HCT116 (cell line): ENCODE measurements around the gene GLCE. TPM values are rescaled to one million over a fixed set of nuclear protein-coding genes. Genes with fewer than 3 reads are reported as not detected.

Source experiments
- ATAC-seq: fragments of 200-7000 bp; cut with Tn5 transposase; 2 replicates; pipeline ENCODE4 v1.9.1; 2020; ENCODE audit warnings: mild to moderate bottlenecking, moderate library complexity
- BruUV-seq: library from RNA; stranded (reverse); fragments of 400-500 nt; replicated peaks from 2 replicates; lab custom pipeline; 2021; lab: Mats Ljungman, UMichigan
- CTCF ChIA-PET: fragments of 300-600 bp; sonication (Branson Sonifier 250); formaldehyde crosslinking; loops from one replicate; lab custom pipeline; 2021; ENCODE audit warnings: antibody characterized with exemption; lab: Charles Lee
- POLR2A ChIA-PET: fragments of 300-600, 350-600 bp; sonication (Branson Sonifier 250); formaldehyde crosslinking; loops from one replicate; lab custom pipeline; 2021; ENCODE audit warnings: antibody characterized with exemption; lab: Charles Lee
- RAD21 ChIA-PET, 2 experiments: fragments of 300-600 bp; sonication (Branson Sonifier 250); formaldehyde crosslinking; loops; one replicate each; lab custom pipeline; 2023; ENCODE audit warnings: low total read pairs in 2 of 2; ENCODE audit not compliant: uncharacterized antibody in 2 of 2, unreplicated experiment in 2 of 2, low non-redundant PET in 1 of 2; lab: Charles Lee
- DNase-seq: peaks from one replicate; pipeline ENCODE4 v3.0.0-alpha.2; 2010; ENCODE audit warnings: low read depth, low spot score
- H2AFZ ChIP-seq: fragments of 200-600 bp; shearing (Covaris generic), sonication (generic); 2 replicates; pipeline ENCODE4 v1.6.1; 2017; ENCODE audit warnings: low read depth, mixed run types, mixed read lengths, antibody characterized with exemption, low read length; ENCODE audit not compliant: poor library complexity, severe bottlenecking
- H3K27ac ChIP-seq: 2 replicates; pipeline ENCODE4 v1.5.1; 2012; ENCODE audit warnings: low read depth, low read length
- H3K27me3 ChIP-seq: fragments of 200-600 bp; sonication (generic); 2 replicates; pipeline ENCODE4 v1.6.1; 2016; ENCODE audit warnings: mixed run types, low read length, mixed read lengths; ENCODE audit not compliant: insufficient read depth
- H3K36me3 ChIP-seq, 2 experiments: fragments of 200-500 bp in 1 of 2; fragments of 200-600 bp in 1 of 2; sonication (Bioruptor generic) in 1 of 2; sonication (generic) in 1 of 2; 2 replicates each; pipeline versions ENCODE4 v1.5.1 to v1.6.1; 2014 to 2016; ENCODE audit warnings: low read length in 2 of 2, inconsistent platforms in 1 of 2, mixed read lengths in 1 of 2, mixed run types in 1 of 2; ENCODE audit not compliant: insufficient read depth in 2 of 2, control insufficient read depth in 1 of 2
- H3K4me1 ChIP-seq, 2 experiments: fragments of 200-600 bp in 1 of 2; sonication (generic) in 1 of 2; 2 replicates each; pipeline versions ENCODE4 v1.5.1 to v1.6.1; 2012 to 2017; ENCODE audit warnings: low read length in 2 of 2, inconsistent platforms in 1 of 2, mild to moderate bottlenecking in 1 of 2, mixed read lengths in 1 of 2, mixed run types in 1 of 2, moderate library complexity in 1 of 2; ENCODE audit not compliant: insufficient read depth in 2 of 2, control insufficient read depth in 1 of 2
- H3K4me2 ChIP-seq: fragments of 200-600 bp; sonication (generic); 2 replicates; pipeline ENCODE4 v1.6.1; 2017; ENCODE audit warnings: mixed run types, low read length, mixed read lengths
- H3K4me3 ChIP-seq, 2 experiments: fragments of 200-600 bp in 1 of 2; sonication (generic) in 1 of 2; replicated peaks in 1 of 2; 2 replicates each; pipeline ENCODE4 v1.5.1; 2011 to 2016; ENCODE audit warnings: low read length in 2 of 2, control low read depth in 1 of 2, low read depth in 1 of 2, mild to moderate bottlenecking in 1 of 2, mixed read lengths in 1 of 2, mixed run types in 1 of 2
- H3K79me2 ChIP-seq: fragments of 200-600 bp; sonication (generic); 2 replicates; pipeline ENCODE4 v1.6.1; 2017; ENCODE audit warnings: mild to moderate bottlenecking, mixed run types, low read length, moderate library complexity, mixed read lengths; ENCODE audit not compliant: insufficient read depth
- H3K9ac ChIP-seq: fragments of 200-600 bp; sonication (generic); 2 replicates; pipeline ENCODE4 v1.6.1; 2016; ENCODE audit warnings: low read length, mixed read lengths
- H3K9me2 ChIP-seq: fragments of 200-600 bp; sonication (generic), shearing (Covaris generic); 2 replicates; pipeline ENCODE4 v1.6.1; 2017; ENCODE audit warnings: mixed run types, mild to moderate bottlenecking, moderate library complexity; ENCODE audit not compliant: insufficient read depth
- H3K9me3 ChIP-seq, 2 experiments: fragments of 200-500 bp in 1 of 2; fragments of 200-600 bp in 1 of 2; sonication (Bioruptor generic) in 1 of 2; sonication (generic) in 1 of 2; 2 replicates each; pipeline ENCODE4 v1.6.1; 2014 to 2017; ENCODE audit warnings: low read length in 2 of 2, mixed read lengths in 2 of 2, inconsistent platforms in 1 of 2, low read depth in 1 of 2, mild to moderate bottlenecking in 1 of 2, mixed run types in 1 of 2, moderate library complexity in 1 of 2; ENCODE audit not compliant: control insufficient read depth in 1 of 2, insufficient read depth in 1 of 2
- H4K20me1 ChIP-seq: fragments of 200-600 bp; sonication (generic), shearing (Covaris generic); 2 replicates; pipeline ENCODE4 v1.6.1; 2017; ENCODE audit warnings: mixed run types, mild to moderate bottlenecking, moderate library complexity; ENCODE audit not compliant: insufficient read depth
- EGR1 ChIP-seq: IDR thresholded peaks from 2 replicates; pipeline ENCODE4 v1.6.1; 2012; ENCODE audit warnings: low read depth
- EZH2 ChIP-seq: fragments of 200-600 bp; sonication (generic); IDR thresholded peaks from 2 replicates; pipeline ENCODE4 v1.6.1; 2017; ENCODE audit warnings: antibody characterized with exemption, mixed run types
- FOSL1 ChIP-seq: IDR thresholded peaks from 2 replicates; pipeline ENCODE4 v1.6.1; 2012; ENCODE audit warnings: low read depth
- JUND ChIP-seq: IDR thresholded peaks from 2 replicates; pipeline ENCODE4 v1.6.1; 2012
- POLR2A ChIP-seq: IDR thresholded peaks from 2 replicates; pipeline ENCODE4 v1.7.0; 2011; ENCODE audit warnings: borderline replicate concordance; ENCODE audit not compliant: insufficient read depth, insufficient read length; ENCODE audit errors: extremely low read depth
- POLR2AphosphoS5 ChIP-seq: IDR thresholded peaks from 2 replicates; pipeline ENCODE4 v1.6.1; 2011; ENCODE audit warnings: mild to moderate bottlenecking, low read depth, low read length, moderate library complexity
- RAD21 ChIP-seq: IDR thresholded peaks from 2 replicates; pipeline ENCODE4 v1.6.1; 2012; ENCODE audit warnings: low read depth, mild to moderate bottlenecking
- TCF7L2 ChIP-seq: IDR thresholded peaks from 2 replicates; pipeline ENCODE4 v1.7.0; 2011; ENCODE audit warnings: borderline replicate concordance, inconsistent platforms; ENCODE audit not compliant: insufficient read depth, insufficient read length; ENCODE audit errors: extremely low read depth
- YY1 ChIP-seq: IDR thresholded peaks from 2 replicates; pipeline ENCODE4 v1.6.1; 2011; ENCODE audit warnings: low read length, low read depth, moderate library complexity, mild to moderate bottlenecking; ENCODE audit not compliant: insufficient replicate concordance; ENCODE audit errors: extremely low read depth
- ZNF274 ChIP-seq: fragments of 200-500 bp; sonication (Bioruptor generic); IDR thresholded peaks from 2 replicates; pipeline ENCODE4 v1.6.1; 2014; ENCODE audit warnings: mild to moderate bottlenecking, low read depth, low read length, inconsistent platforms
- intact Hi-C: fragments of 100-400 bp; cut with micrococcal nuclease; formaldehyde crosslinking; loops from 2 replicates; pipeline ENCODE4 v1.10.0; 2022
- total RNA-seq: library from RNA; stranded (reverse); gene quantifications from one replicate; pipeline ENCODE4 v1.2.1, GENCODE V29; 2021; ENCODE audit not compliant: unreplicated experiment
- TF ChIP-seq, protein P1 (sequence below): IDR thresholded peaks from 2 replicates; pipeline ENCODE4 v1.6.1; 2012; ENCODE audit warnings: low read depth

GLCE gene
- total RNA-seq, 1 experiment from 2014 or later = 22.2 TPM

DNA sequence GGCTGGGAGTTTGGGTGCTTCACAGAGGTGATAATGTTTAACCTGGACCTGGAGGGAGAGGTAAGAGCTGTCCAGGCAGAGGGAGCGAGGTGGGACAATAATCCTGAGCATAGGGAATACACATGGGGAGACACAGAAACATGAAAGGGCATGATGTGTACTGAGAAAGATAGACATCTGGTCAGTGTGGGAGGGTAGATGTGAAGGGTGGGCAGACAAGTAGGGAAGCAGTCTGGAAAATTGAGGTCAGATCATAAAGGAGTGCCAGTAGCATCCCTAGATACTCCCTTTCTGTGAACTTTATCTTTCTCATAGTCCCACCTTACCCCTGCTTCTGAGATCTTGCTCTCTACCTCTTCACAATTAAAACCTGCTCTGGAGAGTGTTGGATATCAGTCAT is 12.0 kb upstream of the GLCE start:
- Histone ChIP-seq H2AFZ (no peak overlapping the region), H3K4me2 (no peak overlapping the region), H3K9me3 (no peaks in the 10 kb centered on the region), H3K9ac (no peak overlapping the region), H3K27me3 (peaks cover 44% of the 10 kb centered on the region; the same call in 1 of the 2 replicates), H3K4me3 (no peak overlapping the region), H3K36me3 (no peaks in the 10 kb centered on the region), H3K79me2 (no peaks in the 10 kb centered on the region), H3K9me2 (no peaks in the 10 kb centered on the region), H4K20me1 (no peaks in the 10 kb centered on the region), H3K27ac (no peak overlapping the region), H3K4me1 (no peaks in the 10 kb centered on the region)
- ChIA-PET POLR2A (interaction anchor here (2.8 kb wide), 1 partner anchor 12 kb away, joined by 6 read pairs; the partner anchor contains the start of gene GLCE), RAD21 (no interaction called here), CTCF (no interaction called here)
- ATAC-seq = no peak
- intact Hi-C loops = no loop called here
- TF ChIP-seq YY1 (no peak), ZNF274 (no peak), JUND (no peak), POLR2AphosphoS5 (no peak), TCF7L2 (no peak), RAD21 (no peak), POLR2A (no peak)
- no peak for DNase-seq
- BruUV-seq = no TSS peak

- H3K79me2 ChIP-seq = no peaks in the 10 kb centered on the region
- no TSS peak for BruUV-seq
- ChIA-PET RAD21 (no interaction called here), POLR2A (interaction anchor here (2.8 kb wide), 1 partner anchor 11 kb away, joined by 6 read pairs; the partner anchor contains the start of gene GLCE), CTCF (no interaction called here)
- DNase-seq = no peak
- ATAC-seq = no peak
- H3K9ac ChIP-seq = no peak overlapping the region
- intact Hi-C loops = no loop called here
- H3K4me3 ChIP-seq = no peak overlapping the region
- no peaks in the 10 kb centered on the region for H3K4me1 ChIP-seq
- H3K9me3 ChIP-seq = no peaks in the 10 kb centered on the region
- no peak overlapping the region for H3K4me2 ChIP-seq
- H3K27ac ChIP-seq = no peak overlapping the region
- peaks cover 44% of the 10 kb centered on the region; the same call in 1 of the 2 replicates for H3K27me3 ChIP-seq
- no peaks in the 10 kb centered on the region for H3K36me3 ChIP-seq
- TF ChIP-seq, protein P1, sequence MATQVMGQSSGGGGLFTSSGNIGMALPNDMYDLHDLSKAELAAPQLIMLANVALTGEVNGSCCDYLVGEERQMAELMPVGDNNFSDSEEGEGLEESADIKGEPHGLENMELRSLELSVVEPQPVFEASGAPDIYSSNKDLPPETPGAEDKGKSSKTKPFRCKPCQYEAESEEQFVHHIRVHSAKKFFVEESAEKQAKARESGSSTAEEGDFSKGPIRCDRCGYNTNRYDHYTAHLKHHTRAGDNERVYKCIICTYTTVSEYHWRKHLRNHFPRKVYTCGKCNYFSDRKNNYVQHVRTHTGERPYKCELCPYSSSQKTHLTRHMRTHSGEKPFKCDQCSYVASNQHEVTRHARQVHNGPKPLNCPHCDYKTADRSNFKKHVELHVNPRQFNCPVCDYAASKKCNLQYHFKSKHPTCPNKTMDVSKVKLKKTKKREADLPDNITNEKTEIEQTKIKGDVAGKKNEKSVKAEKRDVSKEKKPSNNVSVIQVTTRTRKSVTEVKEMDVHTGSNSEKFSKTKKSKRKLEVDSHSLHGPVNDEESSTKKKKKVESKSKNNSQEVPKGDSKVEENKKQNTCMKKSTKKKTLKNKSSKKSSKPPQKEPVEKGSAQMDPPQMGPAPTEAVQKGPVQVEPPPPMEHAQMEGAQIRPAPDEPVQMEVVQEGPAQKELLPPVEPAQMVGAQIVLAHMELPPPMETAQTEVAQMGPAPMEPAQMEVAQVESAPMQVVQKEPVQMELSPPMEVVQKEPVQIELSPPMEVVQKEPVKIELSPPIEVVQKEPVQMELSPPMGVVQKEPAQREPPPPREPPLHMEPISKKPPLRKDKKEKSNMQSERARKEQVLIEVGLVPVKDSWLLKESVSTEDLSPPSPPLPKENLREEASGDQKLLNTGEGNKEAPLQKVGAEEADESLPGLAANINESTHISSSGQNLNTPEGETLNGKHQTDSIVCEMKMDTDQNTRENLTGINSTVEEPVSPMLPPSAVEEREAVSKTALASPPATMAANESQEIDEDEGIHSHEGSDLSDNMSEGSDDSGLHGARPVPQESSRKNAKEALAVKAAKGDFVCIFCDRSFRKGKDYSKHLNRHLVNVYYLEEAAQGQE = no peak
- TF ChIP-seq FOSL1 (no peak), EGR1 (no peak), EZH2 (no peak)
- H2AFZ ChIP-seq = no peak overlapping the region
- H4K20me1 ChIP-seq = no peaks in the 10 kb centered on the region
- no peaks in the 10 kb centered on the region for H3K9me2 ChIP-seq
Observed at GRCh38 chr15:69149163-69149562, 11.3 kb upstream of the GLCE start.
